IMR-90 (cell line): Measurements from ENCODE around the gene KIF25. TPM values are rescaled to one million over a fixed set of nuclear protein-coding genes. Genes with fewer than 3 reads are reported as not detected.
A peak's percentile ranks its signal among the peaks of the same experiment; 100 is the strongest.

Experiments
- ATAC-seq: fragments of 200-7000 bp; cut with Tn5 transposase; 2 replicates; pipeline ENCODE4 v1.9.1; 2020; ENCODE audit warnings: low read depth, mild to moderate bottlenecking, moderate library complexity
- BruUV-seq: library from RNA; stranded (reverse); fragments of 400-500 nt; replicated peaks from 2 replicates; lab custom pipeline; 2021; lab: Mats Ljungman, UMichigan
- CTCF ChIA-PET: fragments of 300-600 bp; formaldehyde crosslinking; extraction: SDS; loops from one replicate; lab custom pipeline; 2021; ENCODE audit warnings: antibody characterized with exemption; lab: Yijun Ruan, JAX
- POLR2A ChIA-PET: fragments of 300-600 bp; sonication (Branson Sonifier 250); formaldehyde crosslinking; loops from one replicate; lab custom pipeline; 2022; ENCODE audit warnings: antibody characterized with exemption; ENCODE audit not compliant: unreplicated experiment; lab: Charles Lee
- DNase-seq: peaks from one replicate; pipeline ENCODE4 v3.0.0; 2013
- H2AFZ ChIP-seq: replicated peaks from 2 replicates; pipeline ENCODE3; 2013; ENCODE audit warnings: low read length, mild to moderate bottlenecking; ENCODE audit not compliant: poor library complexity
- H2AK5ac ChIP-seq: 2 replicates; pipeline ENCODE4 v1.6.1; 2013; ENCODE audit warnings: low read depth, low read length, inconsistent platforms
- H2AK9ac ChIP-seq: replicated peaks from 2 replicates; pipeline ENCODE3; 2013; ENCODE audit warnings: mild to moderate bottlenecking, low read depth, low read length, moderate library complexity; ENCODE audit not compliant: poor library complexity
- H2BK120ac ChIP-seq: 2 replicates; pipeline ENCODE4 v1.6.1; 2013; ENCODE audit warnings: low read depth, low read length, inconsistent platforms
- H2BK15ac ChIP-seq: 3 replicates; pipeline ENCODE4 v1.6.1; 2013; ENCODE audit warnings: low read depth, low read length, inconsistent platforms
- H2BK20ac ChIP-seq: 2 replicates; pipeline ENCODE4 v1.6.1; 2013; ENCODE audit warnings: low read depth, mild to moderate bottlenecking, inconsistent platforms, low read length, moderate library complexity
- H2BK5ac ChIP-seq: 2 replicates; pipeline ENCODE4 v1.6.1; 2013; ENCODE audit warnings: mild to moderate bottlenecking, low read depth, low read length, inconsistent platforms; ENCODE audit not compliant: poor library complexity, severe bottlenecking
- H3K14ac ChIP-seq: replicated peaks from 2 replicates; pipeline ENCODE4 v1.6.1; 2013; ENCODE audit warnings: low read depth, low read length, inconsistent platforms
- H3K18ac ChIP-seq: 2 replicates; pipeline ENCODE4 v1.6.1; 2013; ENCODE audit warnings: low read depth, low read length, control low read depth
- H3K23ac ChIP-seq: 2 replicates; pipeline ENCODE4 v1.6.1; 2013; ENCODE audit warnings: low read depth, low read length, inconsistent platforms
- H3K27ac ChIP-seq: 2 replicates; pipeline ENCODE4 v1.5.1; 2013; ENCODE audit warnings: mild to moderate bottlenecking, control low read depth, low read length; ENCODE audit not compliant: insufficient read depth
- H3K27me3 ChIP-seq: 2 replicates; pipeline ENCODE4 v1.6.1; 2013; ENCODE audit warnings: low read length; ENCODE audit not compliant: control insufficient read depth, insufficient read depth
- H3K36me3 ChIP-seq: 2 replicates; pipeline ENCODE4 v1.6.1; 2013; ENCODE audit warnings: low read length, mixed read lengths; ENCODE audit not compliant: control insufficient read depth, insufficient read depth
- H3K4ac ChIP-seq: 2 replicates; pipeline ENCODE4 v1.6.1; 2013; ENCODE audit warnings: low read depth, low read length, inconsistent platforms
- H3K4me1 ChIP-seq: 2 replicates; pipeline ENCODE4 v1.6.1; 2013; ENCODE audit warnings: low read length, mixed read lengths; ENCODE audit not compliant: control insufficient read depth, insufficient read depth
- H3K4me2 ChIP-seq: 2 replicates; pipeline ENCODE4 v1.6.1; 2013; ENCODE audit warnings: low read depth, mild to moderate bottlenecking, control low read depth, low read length, moderate library complexity
- H3K4me3 ChIP-seq: 2 replicates; pipeline ENCODE4 v1.5.1; 2013; ENCODE audit warnings: low read depth, mild to moderate bottlenecking, control low read depth, low read length, moderate library complexity; ENCODE audit not compliant: insufficient read depth
- H3K56ac ChIP-seq: 2 replicates; pipeline ENCODE4 v1.6.1; 2013; ENCODE audit warnings: low read length, inconsistent platforms; ENCODE audit not compliant: insufficient read depth; ENCODE audit errors: extremely low read depth
- H3K79me1 ChIP-seq, 2 experiments: 2 replicates each; pipeline ENCODE4 v1.6.1; 2013; ENCODE audit warnings: low read length in 2 of 2, inconsistent platforms in 1 of 2, low read depth in 1 of 2
- H3K9ac ChIP-seq: 2 replicates; pipeline ENCODE4 v1.6.1; 2013; ENCODE audit warnings: low read depth, low read length, control low read depth
- H3K9me1 ChIP-seq: 2 replicates; pipeline ENCODE4 v1.6.1; 2013; ENCODE audit warnings: low read length, inconsistent platforms; ENCODE audit not compliant: insufficient read depth
- H3K9me3 ChIP-seq: 2 replicates; pipeline ENCODE4 v1.6.1; 2013; ENCODE audit warnings: low read length; ENCODE audit not compliant: control insufficient read depth, insufficient read depth
- H4K20me1 ChIP-seq: 2 replicates; pipeline ENCODE4 v1.6.1; 2013; ENCODE audit warnings: low read length, inconsistent platforms; ENCODE audit not compliant: insufficient read depth
- H4K5ac ChIP-seq: 2 replicates; pipeline ENCODE4 v1.6.1; 2013; ENCODE audit warnings: mild to moderate bottlenecking, low read depth, low read length, control low read depth
- H4K8ac ChIP-seq, 2 experiments: 2 replicates each; pipeline ENCODE4 v1.6.1; 2013; ENCODE audit warnings: low read depth in 2 of 2, low read length in 2 of 2, control low read depth in 1 of 2, inconsistent platforms in 1 of 2
- H4K91ac ChIP-seq: 2 replicates; pipeline ENCODE4 v1.6.1; 2013; ENCODE audit warnings: low read depth, low read length, inconsistent platforms; ENCODE audit not compliant: insufficient read depth
- BHLHE40 ChIP-seq: fragments of 150-350 bp; IDR thresholded peaks from 2 replicates; pipeline ENCODE4 v1.6.1; 2016; ENCODE audit warnings: mild to moderate bottlenecking, low read depth, low read length
- whole genome bisulfite sequencing, 2 experiments: methylation state at CpG; one replicate each; pipeline versions ENCODE4 v1.1.5 to v1.1.7; 2013; ENCODE audit warnings: missing lambda C conversion rate in 2 of 2; ENCODE audit not compliant: insufficient read length in 1 of 2; ENCODE audit errors: extremely low coverage in 2 of 2; 5-methylcytosine and 5-hydroxymethylcytosine counted together
- dilution Hi-C: fragments of 300-500 bp; cut with HindIII; formaldehyde crosslinking; loops from one replicate; pipeline ENCODE4 v1.14.3; 2018; ENCODE audit warnings: low sequenced_read_pairs; ENCODE audit not compliant: unreplicated experiment
- in situ Hi-C: fragments of 300-500 bp; cut with MboI; formaldehyde crosslinking; loops from 3 replicates; pipeline ENCODE4 v1.14.3; 2019; ENCODE audit warnings: low sequenced_read_pairs, inconsistent platforms, mixed read lengths
- intact Hi-C: fragments of 100-400 bp; cut with micrococcal nuclease; formaldehyde crosslinking; loops from 2 replicates; pipeline ENCODE4 v1.10.0; 2022
- polyA plus RNA-seq, 3 experiments: library from polyadenylated mRNA; depleted of rRNA; stranded (reverse); fragments of >200 nt; gene quantifications; 2 replicates each; pipeline ENCODE4 v1.2.3, GENCODE V29; 2012; ENCODE audit warnings: low replicate concordance in 1 of 3
- total RNA-seq: library from RNA; depleted of rRNA; stranded (reverse); fragments of >200 nt; gene quantifications from 2 replicates; pipeline ENCODE4 v1.2.3, GENCODE V29; 2012

KIF25 gene
- total and polyA plus RNA-seq, 2 of the 4 experiments (the other 2 are of a cell fraction), result not detected

GRCh38 chr6:167984876-167985604, 12.4 kb upstream of the KIF25 start:
- no peak overlapping the region for H2BK20ac ChIP-seq
- CTCF ChIA-PET, result no interaction called here
- in situ Hi-C loops, result no loop called here

More at GRCh38 chr6:167984876-167985604, 12.4 kb upstream of the KIF25 start:
- WGBS, 2 experiments, result 47% methylated on average over 2 of the region's 13 CpGs; no CpG with 5 or more reads in 1 of the 2 experiments
- Histone ChIP-seq H3K56ac (no peak overlapping the region), H2AK9ac (no peak overlapping the region), H2BK120ac (peak overlapping the region; percentile 41; the same call in 1 of the 2 replicates), H2AK5ac (no peak overlapping the region), H3K14ac (no peak overlapping the region), H4K91ac (no peak overlapping the region; the same call in 1 of the 2 replicates), H3K23ac (no peak overlapping the region), H3K4ac (no peak overlapping the region), H3K18ac (peak overlapping the region; percentile 55), H3K36me3 (no peaks in the 10 kb centered on the region), H3K9ac (no peak overlapping the region), H4K8ac (no peak overlapping the region), H2BK15ac (no peak overlapping the region), H3K79me1 (no peaks in the 10 kb centered on the region), H4K5ac (peak overlapping the region; percentile 41; the same call in 1 of the 2 replicates), H3K9me1 (no peaks in the 10 kb centered on the region), H3K4me1 (peaks cover 2% of the 10 kb centered on the region), H2AFZ (no peak overlapping the region), H3K4me3 (no peak overlapping the region), H4K20me1 (no peaks in the 10 kb centered on the region), H3K9me3 (no peaks in the 10 kb centered on the region; the same call in 1 of the 2 replicates), H2BK5ac (no peak overlapping the region), H3K27ac (peak overlapping the region; percentile 48; the same call in 1 of the 2 replicates), H3K27me3 (no peaks in the 10 kb centered on the region), H3K4me2 (no peak overlapping the region)
- DNase-seq, result peak; percentile 17
- POLR2A ChIA-PET, result no interaction called here
- BruUV-seq, result no TSS peak
- dilution Hi-C loops, result no loop called here
- intact Hi-C loops, result no loop called here
- ATAC-seq, result peak; percentile 17
- TF ChIP-seq BHLHE40, result no peak
